SW 1271 (cell line): ENCODE results near the gene HVCN1.
A peak's percentile ranks its signal among the peaks of the same experiment; 100 is the strongest.
"Not testable (repeated sequence)": the region's sequence is repeated elsewhere in the genome, so short reads cannot be mapped to it uniquely, and the experiment has no call there.

ENCODE experiments used
- DNase-seq, 2 experiments: peaks; one replicate each; lab custom pipeline; 2025; lab: John Stamatoyannopoulos, UW

The HVCN1 gene

DNA sequence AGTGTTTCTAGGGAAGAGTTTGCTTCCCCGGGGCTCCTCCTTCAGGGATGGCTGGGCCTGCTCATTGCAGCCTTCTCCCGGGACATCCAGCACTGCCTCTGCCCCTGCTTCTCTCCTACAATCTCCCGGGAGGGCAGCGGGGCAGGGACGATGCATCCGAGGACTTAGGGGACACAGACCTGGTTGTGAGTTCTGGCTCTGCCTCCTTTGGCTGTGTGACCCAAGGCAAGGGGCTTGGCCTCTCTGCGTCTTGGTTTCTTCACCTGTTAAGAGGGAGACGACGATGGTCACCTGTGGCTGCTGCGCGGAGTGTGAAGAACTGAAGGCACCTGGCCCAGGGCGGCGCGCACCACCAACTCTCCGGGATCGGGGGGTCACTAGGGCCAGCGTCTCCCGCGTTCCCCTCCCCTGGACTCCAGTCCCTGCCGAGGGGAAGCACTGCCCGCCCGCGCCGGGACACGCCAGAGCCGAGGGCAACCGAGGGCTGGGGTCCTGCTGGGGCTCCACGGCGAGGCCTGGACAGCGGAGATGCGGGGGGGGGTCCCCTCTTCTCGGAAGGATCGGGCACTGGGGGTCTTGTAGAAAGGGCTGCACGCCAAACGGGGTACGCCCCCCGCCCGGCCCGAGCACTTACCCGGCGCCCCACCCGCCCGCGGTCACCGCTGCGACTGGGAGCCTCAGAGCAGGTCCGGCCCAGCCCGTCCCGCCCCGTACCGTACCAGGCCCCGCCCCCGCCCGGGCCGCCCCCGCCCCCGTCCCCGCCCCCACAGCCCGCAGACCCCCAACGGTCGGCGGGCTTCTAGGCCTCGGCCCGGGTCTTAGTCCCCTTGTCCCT, at the start of gene HVCN1:
Gene HVCN1 (minus strand): TSS at position 670 of the 835 bp plus-strand sequence. CDS start 5,870 bp downstream, outside the sequence.
- no peak for DNase-seq

DNA sequence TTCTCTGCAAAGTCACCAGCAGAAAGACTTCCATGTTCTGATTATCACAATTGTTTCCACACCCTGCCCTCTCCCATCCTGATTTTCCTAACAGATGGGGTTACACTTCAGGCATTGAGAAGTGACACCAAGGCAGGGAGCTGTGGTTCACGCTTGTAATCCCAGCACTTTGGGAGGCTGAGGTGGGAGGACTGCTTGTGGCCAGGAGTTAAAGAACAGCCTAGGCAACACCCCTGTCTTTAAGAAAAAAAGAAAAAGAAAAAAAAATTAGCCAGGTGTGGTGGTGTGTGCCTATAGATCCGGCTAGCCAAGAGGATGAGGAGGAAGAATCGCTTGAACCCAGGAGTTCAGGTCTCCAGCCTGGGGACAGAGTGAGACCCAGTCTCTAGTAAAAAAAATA, 48.6 kb upstream of the HVCN1 start:
- DNase-seq: no peak

DNA sequence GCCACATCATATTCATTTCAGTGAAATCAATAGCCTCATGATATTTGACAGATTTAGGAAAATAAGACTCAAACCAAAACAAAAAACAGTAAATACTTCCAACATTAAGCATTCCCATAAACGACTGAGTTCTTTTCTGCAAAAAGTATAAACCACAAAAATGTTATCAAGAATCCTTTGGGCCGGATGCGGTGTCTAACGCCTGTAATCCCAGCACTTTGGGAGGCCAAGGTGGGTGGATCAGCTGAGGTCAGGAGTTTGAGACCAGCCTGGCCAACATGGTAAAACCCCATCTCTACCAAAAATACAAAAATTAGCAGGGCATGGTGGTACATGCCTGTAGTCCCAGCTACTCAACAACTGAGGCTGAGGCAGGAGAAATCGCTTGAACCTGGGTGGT, 48.1 kb upstream of the HVCN1 start:
- DNase-seq: peak in 1 of 2 experiments; percentile 17

DNA sequence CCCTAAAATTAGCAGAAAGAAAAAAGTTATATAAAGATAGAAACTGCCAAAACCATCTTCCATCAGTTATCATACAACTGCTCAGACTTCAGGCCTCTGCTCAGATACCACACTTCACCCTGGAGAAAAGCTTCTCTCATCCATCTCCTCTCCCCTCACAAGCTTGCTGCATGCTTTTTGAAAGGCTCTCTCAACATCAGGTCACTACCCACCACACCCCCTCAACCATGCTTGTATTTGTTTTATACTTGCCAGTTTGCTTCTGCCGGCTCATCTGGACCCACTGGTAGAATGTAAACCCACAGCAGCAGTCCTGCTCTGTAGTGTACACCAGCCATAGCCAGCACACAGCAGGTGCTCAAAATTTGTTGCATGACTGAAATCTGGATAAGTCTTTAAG, 45.0 kb upstream of the HVCN1 start:
- DNase-seq: no peak

DNA sequence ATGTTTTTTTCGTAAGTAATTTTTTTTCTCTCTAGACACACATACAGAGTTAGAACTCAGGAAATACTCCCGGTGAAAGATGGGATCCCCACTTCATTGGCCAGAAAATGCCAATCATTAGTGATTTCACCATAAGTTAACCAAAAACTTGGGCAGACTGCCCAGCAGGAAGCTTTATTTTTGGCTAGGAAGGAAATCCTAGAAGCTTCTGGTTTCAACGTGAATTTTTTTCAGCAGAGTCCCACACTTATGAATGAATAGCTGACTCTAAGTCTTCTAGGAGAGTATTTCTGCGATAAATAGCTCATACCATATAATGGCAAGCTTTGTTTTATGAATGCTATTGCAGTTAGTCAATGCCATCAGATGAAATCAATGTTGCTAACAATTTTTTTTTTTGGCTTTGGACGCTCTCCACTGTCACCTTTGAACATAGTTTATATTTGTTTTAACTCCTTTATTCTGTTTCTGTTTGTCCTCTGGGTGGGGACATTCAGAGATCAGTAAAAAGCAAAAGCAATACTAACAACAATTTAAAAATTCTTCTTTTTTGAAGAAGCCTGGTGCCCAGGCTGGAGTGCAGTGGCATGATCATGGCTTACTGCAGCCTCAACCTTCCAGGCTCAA, 44.3 kb upstream of the HVCN1 start:
- no peak for DNase-seq

DNA sequence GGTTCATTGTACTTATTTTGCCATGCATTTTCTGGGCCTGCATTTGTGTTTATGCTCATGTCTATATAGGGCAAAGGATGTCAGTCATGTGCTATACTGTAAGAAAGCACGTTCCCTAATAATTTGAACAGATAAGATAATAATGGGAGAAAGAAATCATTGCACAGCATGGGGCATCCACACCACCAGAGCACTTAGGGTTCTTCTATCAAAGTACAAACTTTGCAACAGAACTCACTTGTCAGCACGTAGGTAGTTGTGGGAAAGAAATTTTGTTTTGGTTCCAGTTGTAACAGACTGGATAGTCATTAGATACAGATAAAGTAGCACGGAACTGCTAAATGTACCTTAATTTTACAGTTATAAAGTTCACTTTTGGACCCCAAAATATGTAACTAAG, 43.7 kb upstream of the HVCN1 start:
- DNase-seq: no peak

GRCh38 chr12:110731479-110731878, 42.6 kb upstream of the HVCN1 start:
- no peak for DNase-seq

- no peak for DNase-seq
Observed at GRCh38 chr12:110728628-110729027, 39.7 kb upstream of the HVCN1 start.

DNA sequence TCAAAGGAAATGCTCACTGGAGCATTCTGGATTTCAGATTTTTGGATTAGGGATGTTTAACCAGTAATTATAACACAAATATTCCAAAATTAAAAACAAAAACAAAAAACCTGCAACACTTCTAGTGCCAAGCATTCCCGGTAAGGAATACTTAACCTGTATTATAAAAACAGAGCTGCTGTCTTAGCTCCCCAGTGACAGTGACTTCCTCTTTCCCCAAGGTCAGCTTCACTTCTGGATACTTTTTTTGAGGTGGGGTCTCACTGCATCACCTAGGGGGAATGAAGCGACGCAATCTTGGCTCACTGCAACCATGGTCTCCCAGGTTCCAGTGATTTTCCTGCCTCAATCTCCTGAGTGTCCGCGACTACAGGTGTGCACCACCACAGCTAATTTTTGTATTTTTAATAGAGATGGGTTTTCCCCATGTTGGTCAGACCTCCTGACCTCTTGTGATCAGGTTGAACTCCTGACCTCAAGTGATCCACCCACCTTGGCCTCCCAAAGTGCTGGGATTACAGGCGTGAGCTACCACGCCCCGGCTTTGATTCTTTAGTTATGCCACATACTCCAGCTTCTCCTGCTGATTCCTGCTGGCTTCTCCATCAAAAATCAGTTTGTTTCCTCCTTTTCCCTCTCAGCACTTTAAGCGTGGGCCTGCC, 37.9 kb upstream of the HVCN1 start:
- no peak for DNase-seq

- DNase-seq: no peak
Observed at GRCh38 chr12:110726028-110726427, 37.1 kb upstream of the HVCN1 start.

DNA sequence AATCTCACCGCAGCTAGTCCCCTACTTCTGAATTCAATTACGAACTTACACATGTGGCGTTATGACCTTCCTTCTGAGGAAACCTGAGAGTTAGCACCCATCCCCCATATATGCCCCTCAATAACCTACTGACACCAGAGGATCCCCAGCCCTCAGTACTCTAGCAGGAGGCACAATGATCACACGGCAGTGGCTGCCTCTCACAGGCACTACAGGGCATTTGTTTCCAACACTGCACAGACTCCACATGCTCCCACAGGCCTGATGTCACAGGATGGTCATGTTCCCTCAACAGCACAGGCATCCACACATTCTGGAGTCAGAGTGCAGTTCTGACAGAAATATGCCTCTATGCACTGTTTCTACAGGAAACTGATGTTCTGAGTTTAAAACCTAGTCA, 36.4 kb upstream of the HVCN1 start:
- DNase-seq: no peak

- not testable (repeated sequence) for DNase-seq
Observed at GRCh38 chr12:110722892-110723291, 34.0 kb upstream of the HVCN1 start.

GRCh38 chr12:110721570-110721969, 32.7 kb upstream of the HVCN1 start:
- no peak for DNase-seq

DNA sequence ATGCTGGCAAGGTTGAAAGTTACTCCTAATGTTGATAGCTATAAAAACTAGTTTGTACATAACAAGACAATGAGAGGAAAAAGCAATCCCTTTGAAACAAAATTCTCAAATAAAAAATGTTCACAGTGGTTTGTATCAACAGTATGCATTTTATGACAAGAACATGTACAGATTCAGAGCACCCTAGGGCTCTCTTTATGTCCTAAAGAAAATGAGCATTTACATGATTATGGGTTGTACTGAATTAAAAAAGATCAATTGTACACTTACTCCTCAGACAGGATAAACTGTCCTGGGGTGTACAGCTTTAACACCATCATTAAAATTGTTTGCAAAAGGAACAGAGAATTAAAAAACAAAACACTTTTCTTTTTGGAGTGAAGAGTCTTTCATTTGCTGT, 31.6 kb upstream of the HVCN1 start:
- no peak for DNase-seq

- no peak for DNase-seq
Observed at GRCh38 chr12:110718222-110718908, 29.4 kb upstream of the HVCN1 start.

- DNase-seq: no peak
Observed at GRCh38 chr12:110717037-110717436, 28.1 kb upstream of the HVCN1 start.

DNA sequence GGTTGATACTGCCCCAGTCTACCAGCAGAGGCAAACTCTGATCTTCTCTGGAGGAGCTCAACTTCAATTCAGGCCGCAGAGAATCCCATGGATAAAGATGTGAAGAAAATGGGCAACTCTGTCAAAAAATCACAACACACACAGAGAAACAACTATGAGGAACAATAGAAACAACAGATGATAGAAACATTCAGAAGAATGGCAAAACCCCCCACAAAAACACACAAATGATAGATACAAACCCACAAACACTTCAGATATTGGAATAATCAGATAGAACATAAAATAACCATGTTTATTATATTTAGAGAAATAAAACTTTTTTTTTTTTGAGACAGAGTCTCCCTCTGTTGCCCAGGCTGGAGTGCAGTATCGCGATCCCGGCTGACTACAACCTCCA, 20.0 kb upstream of the HVCN1 start:
- DNase-seq: no peak

DNA sequence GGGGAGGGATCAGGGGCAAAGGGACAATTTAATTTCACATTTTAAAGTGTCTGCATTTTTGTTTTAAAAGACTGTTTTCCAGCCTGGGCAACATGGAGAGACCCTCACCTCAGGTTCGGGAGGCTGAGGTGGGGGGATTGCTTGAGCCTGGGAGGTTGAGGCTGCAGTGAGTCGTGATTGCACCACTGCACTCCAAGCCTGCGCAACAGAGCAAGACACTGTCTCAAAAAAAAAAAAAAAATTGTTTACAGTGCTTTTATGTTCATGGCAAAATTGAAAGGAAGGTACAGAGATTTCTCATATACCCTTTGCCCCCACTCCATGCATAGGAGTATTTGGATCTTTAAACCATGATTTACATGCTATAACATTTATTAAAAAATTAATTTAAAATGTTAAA, 16.4 kb upstream of the HVCN1 start:
- DNase-seq: no peak

- DNase-seq: no peak
Observed at GRCh38 chr12:110704750-110705149, 15.8 kb upstream of the HVCN1 start.

GRCh38 chr12:110704231-110704630, 15.3 kb upstream of the HVCN1 start:
- no peak for DNase-seq

GRCh38 chr12:110702081-110702480, 13.2 kb upstream of the HVCN1 start:
- no peak for DNase-seq
